WTC11 (cell line): ENCODE measurements around the gene CIDEC. TPM values are rescaled to one million over a fixed set of nuclear protein-coding genes. Genes with fewer than 3 reads are reported as not detected.

Experiments used
- ATAC-seq: fragments of 200-7000 bp; cut with Tn5 transposase; 2 replicates; pipeline ENCODE4 v1.10.0; 2021; ENCODE audit warnings: mild to moderate bottlenecking, moderate library complexity
- CTCF ChIA-PET: fragments of 300-600 bp; sonication (Branson Sonifier 250); formaldehyde crosslinking; loops from one replicate; lab custom pipeline; 2021; ENCODE audit warnings: antibody characterized with exemption; lab: Charles Lee
- POLR2A ChIA-PET: fragments of 350-600 bp; sonication (Branson Sonifier 250); formaldehyde crosslinking; loops from one replicate; lab custom pipeline; 2021; ENCODE audit warnings: antibody characterized with exemption; lab: Charles Lee
- DNase-seq: peaks from one replicate; pipeline ENCODE4 v3.0.0; 2021; ENCODE audit warnings: low spot score
- H3K27ac Mint-ChIP-seq: 2 replicates; pipeline ENCODE4 v1.8.0; 2021; ENCODE audit warnings: mixed read lengths
- H3K27me3 Mint-ChIP-seq: 2 replicates; pipeline ENCODE4 v1.8.0; 2021; ENCODE audit warnings: low read depth, mild to moderate bottlenecking, moderate library complexity, mixed read lengths
- H3K36me3 Mint-ChIP-seq: 2 replicates; pipeline ENCODE4 v1.8.0; 2021; ENCODE audit warnings: mixed read lengths
- H3K4me1 Mint-ChIP-seq: 2 replicates; pipeline ENCODE4 v1.8.0; 2022; ENCODE audit warnings: mixed read lengths
- H3K4me3 Mint-ChIP-seq: 2 replicates; pipeline ENCODE4 v1.8.0; 2021; ENCODE audit warnings: mild to moderate bottlenecking, moderate library complexity, mixed read lengths
- H3K9me3 Mint-ChIP-seq: 2 replicates; pipeline ENCODE4 v1.8.0; 2021; ENCODE audit warnings: mixed read lengths
- AR ChIP-seq: fragments of 250-450 bp; sonication (Bioruptor Pico); IDR thresholded peaks from 2 replicates; pipeline ENCODE4 v1.9.0; 2021; ENCODE audit warnings: mild to moderate bottlenecking
- ATF1 ChIP-seq: sonication (generic); formaldehyde crosslinking; IDR thresholded peaks from 2 replicates; pipeline ENCODE4 v1.8.1; 2023; ENCODE audit warnings: mild to moderate bottlenecking, moderate library complexity, missing genetic modification reagents
- HMGXB4 ChIP-seq: sonication (generic); formaldehyde crosslinking; IDR thresholded peaks from 2 replicates; pipeline ENCODE4 v1.8.1; 2023; ENCODE audit warnings: mild to moderate bottlenecking, moderate library complexity, missing genetic modification reagents
- MAX ChIP-seq: sonication (generic); formaldehyde crosslinking; IDR thresholded peaks from 2 replicates; pipeline ENCODE4 v1.8.0; 2022; ENCODE audit warnings: mild to moderate bottlenecking, missing genetic modification reagents
- NR3C1 ChIP-seq: sonication (generic); formaldehyde crosslinking; conservative IDR thresholded peaks from 2 replicates; pipeline ENCODE4 v1.8.1; 2023; ENCODE audit warnings: low read depth, mild to moderate bottlenecking, missing genetic modification reagents
- TCF7 ChIP-seq: sonication (generic); formaldehyde crosslinking; IDR thresholded peaks from 2 replicates; pipeline ENCODE4 v1.8.0; 2022; ENCODE audit warnings: mild to moderate bottlenecking, low read depth, missing genetic modification reagents, moderate library complexity
- ZNF416 ChIP-seq: fragments of 250-450 bp; sonication (Bioruptor Pico); IDR thresholded peaks from 2 replicates; pipeline ENCODE4 v1.9.0; 2021; ENCODE audit warnings: mild to moderate bottlenecking, inconsistent platforms
- total RNA-seq: library from RNA; stranded (reverse); gene quantifications from 3 replicates; pipeline ENCODE4 v1.2.3, GENCODE V29; 2021
- TF ChIP-seq, protein P1 (sequence below): sonication (generic); formaldehyde crosslinking; IDR thresholded peaks from 2 replicates; pipeline ENCODE4 v1.8.0; 2023; ENCODE audit warnings: mild to moderate bottlenecking, missing genetic modification reagents
- TF ChIP-seq, protein P2 (sequence below): sonication (generic); formaldehyde crosslinking; IDR thresholded peaks from 2 replicates; pipeline ENCODE4 v1.8.1; 2022; ENCODE audit warnings: low read depth, missing genetic modification reagents, borderline replicate concordance

The CIDEC gene
- total RNA-seq, 1 experiment from 2014 or later = not detected

- TF ChIP-seq, protein P1, sequence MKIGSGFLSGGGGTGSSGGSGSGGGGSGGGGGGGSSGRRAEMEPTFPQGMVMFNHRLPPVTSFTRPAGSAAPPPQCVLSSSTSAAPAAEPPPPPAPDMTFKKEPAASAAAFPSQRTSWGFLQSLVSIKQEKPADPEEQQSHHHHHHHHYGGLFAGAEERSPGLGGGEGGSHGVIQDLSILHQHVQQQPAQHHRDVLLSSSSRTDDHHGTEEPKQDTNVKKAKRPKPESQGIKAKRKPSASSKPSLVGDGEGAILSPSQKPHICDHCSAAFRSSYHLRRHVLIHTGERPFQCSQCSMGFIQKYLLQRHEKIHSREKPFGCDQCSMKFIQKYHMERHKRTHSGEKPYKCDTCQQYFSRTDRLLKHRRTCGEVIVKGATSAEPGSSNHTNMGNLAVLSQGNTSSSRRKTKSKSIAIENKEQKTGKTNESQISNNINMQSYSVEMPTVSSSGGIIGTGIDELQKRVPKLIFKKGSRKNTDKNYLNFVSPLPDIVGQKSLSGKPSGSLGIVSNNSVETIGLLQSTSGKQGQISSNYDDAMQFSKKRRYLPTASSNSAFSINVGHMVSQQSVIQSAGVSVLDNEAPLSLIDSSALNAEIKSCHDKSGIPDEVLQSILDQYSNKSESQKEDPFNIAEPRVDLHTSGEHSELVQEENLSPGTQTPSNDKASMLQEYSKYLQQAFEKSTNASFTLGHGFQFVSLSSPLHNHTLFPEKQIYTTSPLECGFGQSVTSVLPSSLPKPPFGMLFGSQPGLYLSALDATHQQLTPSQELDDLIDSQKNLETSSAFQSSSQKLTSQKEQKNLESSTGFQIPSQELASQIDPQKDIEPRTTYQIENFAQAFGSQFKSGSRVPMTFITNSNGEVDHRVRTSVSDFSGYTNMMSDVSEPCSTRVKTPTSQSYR (CRISPR knock-in tag) = no peak
- TF ChIP-seq, protein P2, sequence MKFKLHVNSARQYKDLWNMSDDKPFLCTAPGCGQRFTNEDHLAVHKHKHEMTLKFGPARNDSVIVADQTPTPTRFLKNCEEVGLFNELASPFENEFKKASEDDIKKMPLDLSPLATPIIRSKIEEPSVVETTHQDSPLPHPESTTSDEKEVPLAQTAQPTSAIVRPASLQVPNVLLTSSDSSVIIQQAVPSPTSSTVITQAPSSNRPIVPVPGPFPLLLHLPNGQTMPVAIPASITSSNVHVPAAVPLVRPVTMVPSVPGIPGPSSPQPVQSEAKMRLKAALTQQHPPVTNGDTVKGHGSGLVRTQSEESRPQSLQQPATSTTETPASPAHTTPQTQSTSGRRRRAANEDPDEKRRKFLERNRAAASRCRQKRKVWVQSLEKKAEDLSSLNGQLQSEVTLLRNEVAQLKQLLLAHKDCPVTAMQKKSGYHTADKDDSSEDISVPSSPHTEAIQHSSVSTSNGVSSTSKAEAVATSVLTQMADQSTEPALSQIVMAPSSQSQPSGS (CRISPR knock-in tag) = no peak
- TF ChIP-seq AR (no peak), HMGXB4 (no peak), TCF7 (CRISPR knock-in tag) (no peak), ZNF416 (no peak)
These were observed 41.2 kb downstream of the CIDEC start (continued) for GRCh38 chr3:9838856-9839255.

GRCh38 chr3:9837701-9838582 lies 42.1 kb downstream of the CIDEC start:
- Mint-ChIP-seq H3K27ac (no peak overlapping the region), H3K36me3 (peaks cover 28% of the 10 kb centered on the region), H3K4me3 (no peak overlapping the region), H3K27me3 (no peaks in the 10 kb centered on the region), H3K4me1 (peaks cover 6% of the 10 kb centered on the region), H3K9me3 (no peaks in the 10 kb centered on the region)
- ChIA-PET CTCF (interaction anchor here (0.6 to 1.4 kb wide), 4 partner anchors 11 to 388 kb away, joined by 3 read pairs; no protein-coding TSS in a partner anchor), POLR2A (interaction anchor here (0.6 kb wide), 1 partner anchor 41 kb away, joined by 3 read pairs; no protein-coding TSS in a partner anchor)
- no peak for ATAC-seq
- TF ChIP-seq MAX (CRISPR knock-in tag) (no peak), HMGXB4 (no peak), ATF1 (CRISPR knock-in tag) (no peak), NR3C1 (CRISPR knock-in tag) (no peak)
- DNase-seq = no peak
